ENCODE results near the gene DEPDC5.

GRCh38 chr22:31926024-31926423 lies 172.2 kb downstream of the DEPDC5 start:
- no peak for TF ChIP-seq EZH2 (IDR thresholded peaks at IDR 0.05; ENCODE audit: insufficient read depth, poor library complexity, severe bottlenecking)
- no peak for TF ChIP-seq EZH2phosphoT487 (IDR thresholded peaks at IDR 0.05; ENCODE audit: insufficient read depth, low read depth)

Measured in GM23248 (cell line).